ENCODE results near the gene MRPS25. TPM values are rescaled to one million over a fixed set of nuclear protein-coding genes. Genes with fewer than 3 reads are reported as not detected.

The MRPS25 gene
- polyA plus RNA-seq, 1 donor from 2014 or later: 74.4 TPM

DNA sequence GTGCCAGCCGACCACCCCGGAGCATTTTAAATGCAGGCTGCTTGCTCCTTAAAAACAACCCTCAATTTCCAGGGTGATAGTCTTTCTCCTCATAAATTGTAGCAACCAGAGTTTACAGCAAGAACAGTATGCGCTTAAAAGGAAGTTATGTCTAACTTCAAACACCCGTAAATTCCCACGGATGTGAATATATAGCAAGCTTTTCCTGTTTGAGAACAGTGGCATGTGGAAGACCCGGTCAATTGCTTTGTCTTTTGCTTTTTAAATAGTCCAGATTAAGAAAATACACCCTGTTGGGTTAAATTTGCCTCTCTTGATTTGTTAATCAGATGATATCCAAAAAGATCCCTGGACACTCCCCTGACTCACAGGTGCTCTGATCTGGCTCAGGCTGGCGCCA is 20.8 kb downstream of the MRPS25 start:
- H3K27ac ChIP-seq (ENCODE audit: low read length): no peak overlapping the region
- no peaks in the 10 kb centered on the region for H3K79me2 ChIP-seq (replicated peaks; ENCODE audit: insufficient read depth, low read length)
- no peak overlapping the region for H3K4me2 ChIP-seq (ENCODE audit: low read length)
- H3F3A ChIP-seq (ENCODE audit: insufficient read depth, low read length, poor library complexity, severe bottlenecking): no peaks in the 10 kb centered on the region
- H3K9ac ChIP-seq (ENCODE audit: low read length): no peak overlapping the region
- H4K20me1 ChIP-seq (ENCODE audit: insufficient read depth): no peaks in the 10 kb centered on the region
- H3K36me3 ChIP-seq (ENCODE audit: insufficient read depth, low read length): no peaks in the 10 kb centered on the region
- H3K9me2 ChIP-seq (ENCODE audit: insufficient read depth, low read length): no peaks in the 10 kb centered on the region
- no peak overlapping the region for H3K4me3 ChIP-seq (ENCODE audit: low read length)
- no peaks in the 10 kb centered on the region for H3K9me3 ChIP-seq (ENCODE audit: low read length)
- no peaks in the 10 kb centered on the region for H3K27me3 ChIP-seq (ENCODE audit: insufficient read depth, low read depth, low read length)
- TF ChIP-seq RAD21 (conservative IDR thresholded peaks at IDR 0.05) (no peak), MXI1 (conservative IDR thresholded peaks at IDR 0.05; ENCODE audit: poor library complexity, severe bottlenecking) (no peak), EP300 (conservative IDR thresholded peaks at IDR 0.05; ENCODE audit: poor library complexity, severe bottlenecking) (no peak)
- H2AFZ ChIP-seq (ENCODE audit: low read depth, low read length): no peak overlapping the region

- Histone ChIP-seq H3K79me2 (replicated peaks; ENCODE audit: insufficient read depth, low read length) (no peaks in the 10 kb centered on the region), H3K27ac (ENCODE audit: low read length) (no peak overlapping the region), H3K4me2 (ENCODE audit: low read length) (no peak overlapping the region), H3K9ac (ENCODE audit: low read length) (no peak overlapping the region), H2AFZ (ENCODE audit: low read depth, low read length) (no peak overlapping the region), H3K36me3 (ENCODE audit: insufficient read depth, low read length) (no peaks in the 10 kb centered on the region), H4K20me1 (ENCODE audit: insufficient read depth) (no peaks in the 10 kb centered on the region), H3K9me2 (ENCODE audit: insufficient read depth, low read length) (no peaks in the 10 kb centered on the region), H3K9me3 (ENCODE audit: low read length) (no peaks in the 10 kb centered on the region), H3K4me3 (ENCODE audit: low read length) (no peak overlapping the region), H3K27me3 (ENCODE audit: insufficient read depth, low read depth, low read length) (no peaks in the 10 kb centered on the region), H3F3A (ENCODE audit: insufficient read depth, low read length, poor library complexity, severe bottlenecking) (no peaks in the 10 kb centered on the region)
- TF ChIP-seq MXI1 (conservative IDR thresholded peaks at IDR 0.05; ENCODE audit: poor library complexity, severe bottlenecking): no peak
- no peak for TF ChIP-seq RAD21 (conservative IDR thresholded peaks at IDR 0.05)
- no peak for TF ChIP-seq EP300 (conservative IDR thresholded peaks at IDR 0.05; ENCODE audit: poor library complexity, severe bottlenecking)
- TF ChIP-seq, protein P1, sequence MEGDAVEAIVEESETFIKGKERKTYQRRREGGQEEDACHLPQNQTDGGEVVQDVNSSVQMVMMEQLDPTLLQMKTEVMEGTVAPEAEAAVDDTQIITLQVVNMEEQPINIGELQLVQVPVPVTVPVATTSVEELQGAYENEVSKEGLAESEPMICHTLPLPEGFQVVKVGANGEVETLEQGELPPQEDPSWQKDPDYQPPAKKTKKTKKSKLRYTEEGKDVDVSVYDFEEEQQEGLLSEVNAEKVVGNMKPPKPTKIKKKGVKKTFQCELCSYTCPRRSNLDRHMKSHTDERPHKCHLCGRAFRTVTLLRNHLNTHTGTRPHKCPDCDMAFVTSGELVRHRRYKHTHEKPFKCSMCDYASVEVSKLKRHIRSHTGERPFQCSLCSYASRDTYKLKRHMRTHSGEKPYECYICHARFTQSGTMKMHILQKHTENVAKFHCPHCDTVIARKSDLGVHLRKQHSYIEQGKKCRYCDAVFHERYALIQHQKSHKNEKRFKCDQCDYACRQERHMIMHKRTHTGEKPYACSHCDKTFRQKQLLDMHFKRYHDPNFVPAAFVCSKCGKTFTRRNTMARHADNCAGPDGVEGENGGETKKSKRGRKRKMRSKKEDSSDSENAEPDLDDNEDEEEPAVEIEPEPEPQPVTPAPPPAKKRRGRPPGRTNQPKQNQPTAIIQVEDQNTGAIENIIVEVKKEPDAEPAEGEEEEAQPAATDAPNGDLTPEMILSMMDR (IDR thresholded peaks at IDR 0.05; ENCODE audit: poor library complexity, severe bottlenecking): no peak
- TF ChIP-seq REST (IDR thresholded peaks at IDR 0.05; ENCODE audit: borderline replicate concordance): no peak
- TF ChIP-seq EZH2 (IDR thresholded peaks at IDR 0.05; ENCODE audit: borderline replicate concordance, insufficient read depth, low read length, poor library complexity, severe bottlenecking): no peak
- no peak for TF ChIP-seq SMC3 (conservative IDR thresholded peaks at IDR 0.05; ENCODE audit: poor library complexity)
- no peak for TF ChIP-seq TAF1 (IDR thresholded peaks at IDR 0.05; ENCODE audit: low read depth)
- TF ChIP-seq POLR2AphosphoS5 (IDR thresholded peaks at IDR 0.05): no peak
Measured at GRCh38 chr3:15043408-15044171, 21.5 kb downstream of the MRPS25 start.
